ENCODE data around the gene NOL7. TPM values are rescaled to one million over a fixed set of nuclear protein-coding genes. Genes with fewer than 3 reads are reported as not detected.

NOL7 gene
- total and polyA plus RNA-seq, 2 of the 8 experiments (the other 6 are each of a cell fraction or from before 2014, with no cell fraction given), result 16.4 to 70.4 TPM

GRCh38 chr6:13615792-13616120 is 621 bp downstream of the NOL7 start (continued):
- no peak for TF ChIP-seq CHD7 (IDR thresholded peaks at IDR 0.05; ENCODE audit: insufficient replicate concordance, low read length)
- no peak for TF ChIP-seq POLR2A (IDR thresholded peaks at IDR 0.05; ENCODE audit: control extremely low read depth in 1 of 2, low read depth in 2 of 2, low read length in 2 of 2)
- TF ChIP-seq CREB1 (IDR thresholded peaks at IDR 0.05), result no peak
- TF ChIP-seq KDM1A (IDR thresholded peaks at IDR 0.05; ENCODE audit: borderline replicate concordance, low read length), result no peak
- TF ChIP-seq CTCF (IDR thresholded peaks at IDR 0.05; ENCODE audit: control extremely low read depth in 1 of 3, insufficient read depth in 1 of 3, low read depth in 1 of 3, low read length in 3 of 3), result no peak
- no peak for TF ChIP-seq CBX8 (IDR thresholded peaks at IDR 0.05; ENCODE audit: borderline replicate concordance, low read depth, low read length)
- no peak for TF ChIP-seq ATF3 (IDR thresholded peaks at IDR 0.05; ENCODE audit: insufficient read depth, low read depth, low read length)
- TF ChIP-seq NRF1 (IDR thresholded peaks at IDR 0.05; ENCODE audit: low read depth, low read length), result no peak
- TF ChIP-seq TBP (IDR thresholded peaks at IDR 0.05; ENCODE audit: low read depth, low read length), result no peak
- TF ChIP-seq CEBPB (IDR thresholded peaks at IDR 0.05; ENCODE audit: low read depth, low read length), result no peak
